ENCODE data around the gene CYP27A1. TPM values are rescaled to one million over a fixed set of nuclear protein-coding genes. Genes with fewer than 3 reads are reported as not detected.
"Not testable (repeated sequence)": the region's sequence is repeated elsewhere in the genome, so short reads cannot be mapped to it uniquely, and the experiment has no call there.

Gene CYP27A1
- total and polyA plus RNA-seq, 2 donors from 2014 or later = 18.5 to 43.3 TPM

DNA sequence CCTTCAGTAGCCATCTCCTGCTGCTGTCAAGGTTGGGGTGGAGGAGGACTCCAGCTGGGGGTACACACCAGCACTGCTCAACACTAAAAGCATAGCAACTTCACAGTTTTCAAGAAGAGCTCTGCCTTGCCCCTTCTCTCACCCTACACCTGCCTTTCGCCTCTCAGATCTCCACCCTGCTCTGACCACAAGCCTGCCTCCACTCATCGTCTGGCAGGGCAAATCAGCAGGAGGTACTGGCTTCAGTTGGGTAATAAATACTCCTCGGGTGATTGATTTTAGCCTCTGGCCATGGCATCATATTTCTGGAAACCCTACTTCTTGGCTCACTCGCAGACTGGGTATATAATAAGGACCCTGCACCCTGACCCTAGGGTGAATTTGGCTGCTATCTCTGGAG is 52.7 kb downstream of the CYP27A1 start:
- DNase-seq (no peak), FAIRE-seq (no peak)
- Histone ChIP-seq H3K4me1 (ENCODE audit: control insufficient read depth in 2 of 3, insufficient read depth in 2 of 3, low read depth in 1 of 3, low read length in 3 of 3) (peaks cover 0 to 2% (median 0%) of the 10 kb centered on the region in 3 donors), H3K9me3 (ENCODE audit: control insufficient read depth in 2 of 3, insufficient read depth in 1 of 3, low read length in 3 of 3) (peaks cover 0 to 5% (median 0%) of the 10 kb centered on the region in 3 donors), H3K27me3 (ENCODE audit: control insufficient read depth, insufficient read depth, low read length) (no peaks in the 10 kb centered on the region), H3K4me3 (ENCODE audit: low read length in 3 of 3) (no peak overlapping the region), H3K27ac (ENCODE audit: low read depth in 2 of 2, low read length in 2 of 2) (no peak overlapping the region), H3K9ac (ENCODE audit: low read length in 3 of 3) (no peak overlapping the region), H3K36me3 (ENCODE audit: control insufficient read depth in 2 of 3, insufficient read depth in 3 of 3, low read length in 3 of 3) (no peaks in the 10 kb centered on the region)
- intact Hi-C loops (cut with DNase I) = no loop called here
- TF ChIP-seq CTCF (IDR thresholded peaks at IDR 0.05; ENCODE audit: borderline replicate concordance, extremely low read depth, insufficient read depth) = no peak

DNA sequence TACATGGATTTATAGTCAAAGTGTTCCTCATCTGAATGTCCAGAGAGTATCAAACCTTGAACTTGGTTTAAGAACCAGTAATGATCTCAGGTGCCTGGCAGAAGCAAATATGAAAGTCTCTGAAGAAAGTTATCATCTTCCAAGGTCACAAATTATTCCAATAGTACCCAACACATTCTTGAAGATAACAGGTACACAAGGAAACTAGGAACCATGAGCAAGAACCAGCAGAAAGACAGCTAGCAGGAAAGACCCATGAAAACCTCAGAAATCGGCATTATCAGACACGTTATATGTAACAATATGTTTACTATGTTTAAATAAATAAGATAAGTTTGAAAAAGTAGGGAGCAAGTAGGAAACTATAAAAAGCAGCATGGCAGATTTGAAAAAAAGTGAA is 55.5 kb downstream of the CYP27A1 start:
- Histone ChIP-seq H3K9me3 (ENCODE audit: control insufficient read depth in 2 of 3, insufficient read depth in 1 of 3, low read length in 3 of 3) (peaks cover 0 to 5% (median 0%) of the 10 kb centered on the region in 3 donors), H3K27ac (ENCODE audit: low read depth in 2 of 2, low read length in 2 of 2) (no peak overlapping the region), H3K4me3 (ENCODE audit: low read length in 3 of 3) (no peak overlapping the region), H3K4me1 (ENCODE audit: control insufficient read depth in 2 of 3, insufficient read depth in 2 of 3, low read depth in 1 of 3, low read length in 3 of 3) (peaks cover 0 to 2% (median 0%) of the 10 kb centered on the region in 3 donors), H3K36me3 (ENCODE audit: control insufficient read depth in 2 of 3, insufficient read depth in 3 of 3, low read length in 3 of 3) (no peaks in the 10 kb centered on the region), H3K9ac (ENCODE audit: low read length in 3 of 3) (no peak overlapping the region), H3K27me3 (ENCODE audit: control insufficient read depth, insufficient read depth, low read length) (no peaks in the 10 kb centered on the region)
- TF ChIP-seq CTCF (IDR thresholded peaks at IDR 0.05; ENCODE audit: borderline replicate concordance, extremely low read depth, insufficient read depth) = no peak
- DNase-seq (no peak), FAIRE-seq (no peak)
- intact Hi-C loops (cut with DNase I) = no loop called here

GRCh38 chr2:218839430-218839829 is 57.5 kb downstream of the CYP27A1 start:
- Histone ChIP-seq H3K27ac (ENCODE audit: low read depth in 2 of 2, low read length in 2 of 2) (no peak overlapping the region), H3K4me3 (ENCODE audit: low read length in 3 of 3) (no peak overlapping the region), H3K4me1 (ENCODE audit: control insufficient read depth in 2 of 3, insufficient read depth in 2 of 3, low read depth in 1 of 3, low read length in 3 of 3) (peaks cover 0 to 2% (median 0%) of the 10 kb centered on the region in 3 donors), H3K9ac (ENCODE audit: low read length in 3 of 3) (no peak overlapping the region), H3K36me3 (ENCODE audit: control insufficient read depth in 2 of 3, insufficient read depth in 3 of 3, low read length in 3 of 3) (no peaks in the 10 kb centered on the region), H3K9me3 (ENCODE audit: control insufficient read depth in 2 of 3, insufficient read depth in 1 of 3, low read length in 3 of 3) (peaks cover 0 to 5% (median 0%) of the 10 kb centered on the region in 3 donors), H3K27me3 (ENCODE audit: control insufficient read depth, insufficient read depth, low read length) (no peaks in the 10 kb centered on the region)
- TF ChIP-seq CTCF (IDR thresholded peaks at IDR 0.05; ENCODE audit: borderline replicate concordance, extremely low read depth, insufficient read depth) = no peak
- FAIRE-seq (no peak), DNase-seq (no peak)
- intact Hi-C loops (cut with DNase I) = no loop called here

- intact Hi-C loops (cut with DNase I) = no loop called here
- DNase-seq = no peak
- Histone ChIP-seq H3K36me3 (ENCODE audit: control insufficient read depth in 2 of 3, insufficient read depth in 3 of 3, low read length in 3 of 3) (no peaks in the 10 kb centered on the region), H3K4me3 (ENCODE audit: low read length in 3 of 3) (no peak overlapping the region), H3K27ac (ENCODE audit: low read depth in 2 of 2, low read length in 2 of 2) (no peak overlapping the region), H3K9me3 (ENCODE audit: control insufficient read depth in 2 of 3, insufficient read depth in 1 of 3, low read length in 3 of 3) (peaks cover 0 to 5% (median 0%) of the 10 kb centered on the region in 3 donors), H3K27me3 (ENCODE audit: control insufficient read depth, insufficient read depth, low read length) (no peaks in the 10 kb centered on the region), H3K4me1 (ENCODE audit: control insufficient read depth in 2 of 3, insufficient read depth in 2 of 3, low read depth in 1 of 3, low read length in 3 of 3) (no peaks in the 10 kb centered on the region), H3K9ac (ENCODE audit: low read length in 3 of 3) (no peak overlapping the region)
- FAIRE-seq = no peak
- TF ChIP-seq CTCF (IDR thresholded peaks at IDR 0.05; ENCODE audit: borderline replicate concordance, extremely low read depth, insufficient read depth) = no peak
Observed at GRCh38 chr2:218839888-218840287, 57.9 kb downstream of the CYP27A1 start.

DNA sequence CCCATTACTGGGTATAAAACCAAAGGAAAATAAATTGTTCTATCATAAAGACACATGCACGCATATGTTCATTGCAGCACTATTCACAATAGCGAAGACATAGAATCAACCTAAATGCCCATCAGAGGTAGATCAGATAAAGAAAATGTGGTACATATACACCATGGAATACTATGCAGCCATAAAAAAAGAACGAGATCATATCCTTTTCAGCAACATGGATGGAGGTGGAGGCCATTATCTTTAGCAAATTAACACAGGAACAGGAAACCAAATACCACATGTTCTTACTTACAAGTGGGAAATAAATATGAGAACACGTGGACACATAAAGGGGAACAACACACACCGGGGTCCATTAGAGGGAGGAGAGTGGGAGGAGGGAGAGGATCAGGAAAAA is 62.4 kb downstream of the CYP27A1 start:
- DNase-seq; H3K4me3 ChIP-seq (ENCODE audit: low read length in 3 of 3); H3K9me3 ChIP-seq (ENCODE audit: control insufficient read depth in 2 of 3, insufficient read depth in 1 of 3, low read length in 3 of 3); H3K4me1 ChIP-seq (ENCODE audit: control insufficient read depth in 2 of 3, insufficient read depth in 2 of 3, low read depth in 1 of 3, low read length in 3 of 3); H3K27me3 ChIP-seq (ENCODE audit: control insufficient read depth, insufficient read depth, low read length); H3K9ac ChIP-seq (ENCODE audit: low read length in 3 of 3); FAIRE-seq; H3K27ac ChIP-seq (ENCODE audit: low read depth in 2 of 2, low read length in 2 of 2); intact Hi-C loops (cut with DNase I); H3K36me3 ChIP-seq (ENCODE audit: control insufficient read depth in 2 of 3, insufficient read depth in 3 of 3, low read length in 3 of 3): not testable (repeated sequence)

DNA sequence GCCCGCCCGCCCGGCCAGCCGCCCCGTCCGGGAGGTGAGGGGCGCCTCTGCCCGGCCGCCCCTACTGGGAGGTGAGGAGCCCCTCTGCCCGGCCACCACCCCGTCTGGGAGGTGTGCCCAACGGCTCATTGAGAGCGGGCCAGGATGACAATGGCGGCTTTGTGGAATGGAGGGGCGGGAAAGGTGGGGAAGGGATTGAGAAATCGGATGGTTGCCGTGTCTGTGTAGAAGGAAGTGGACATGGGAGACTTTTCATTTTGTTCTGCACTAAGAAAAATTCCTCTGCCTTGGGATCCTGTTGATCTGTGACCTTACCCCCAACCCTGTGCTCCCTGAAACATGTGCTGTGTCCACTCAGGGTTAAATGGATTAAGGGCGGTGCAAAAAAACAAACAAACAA is 65.0 kb downstream of the CYP27A1 start:
- H3K27me3 ChIP-seq (ENCODE audit: control insufficient read depth, insufficient read depth, low read length); H3K27ac ChIP-seq (ENCODE audit: low read depth in 2 of 2, low read length in 2 of 2); H3K9me3 ChIP-seq (ENCODE audit: control insufficient read depth in 2 of 3, insufficient read depth in 1 of 3, low read length in 3 of 3); H3K36me3 ChIP-seq (ENCODE audit: control insufficient read depth in 2 of 3, insufficient read depth in 3 of 3, low read length in 3 of 3); H3K9ac ChIP-seq (ENCODE audit: low read length in 3 of 3); intact Hi-C loops (cut with DNase I); H3K4me3 ChIP-seq (ENCODE audit: low read length in 3 of 3); FAIRE-seq; H3K4me1 ChIP-seq (ENCODE audit: control insufficient read depth in 2 of 3, insufficient read depth in 2 of 3, low read depth in 1 of 3, low read length in 3 of 3): not testable (repeated sequence)
- peak in 1 of 5 donors; percentile 26 for DNase-seq
